ENCODE data around the gene CYTH3.

- TF ChIP-seq CTCF (IDR thresholded peaks at IDR 0.05) (no peak), POLR2A (IDR thresholded peaks at IDR 0.05) (no peak)
These were observed 7.5 kb upstream of the CYTH3 start for GRCh38 chr7:6279937-6280336.

Measured in ovary (tissue), 3 donors.